Subcutaneous abdominal adipose tissue (tissue), 5 donors: ENCODE data around the gene REXO1.

Source experiments
- H3K27ac ChIP-seq: one replicate; pipeline ENCODE4 v1.7.0; 2013; ENCODE audit warnings: low read depth, mild to moderate bottlenecking, inconsistent platforms, low read length, moderate library complexity
- H3K27me3 ChIP-seq, 5 donors: one replicate each; pipeline ENCODE4 v1.7.0; 2013; ENCODE audit warnings: low read length in 5 of 5, inconsistent platforms in 1 of 5; ENCODE audit not compliant: control insufficient read depth in 5 of 5, insufficient read depth in 4 of 5
- H3K36me3 ChIP-seq, 5 donors: one replicate each; pipeline ENCODE4 v1.7.0; 2013; ENCODE audit warnings: low read length in 5 of 5; ENCODE audit not compliant: control insufficient read depth in 5 of 5, insufficient read depth in 5 of 5
- H3K4me1 ChIP-seq, 5 donors: one replicate each; pipeline ENCODE4 v1.7.0; 2013; ENCODE audit warnings: low read length in 5 of 5, mild to moderate bottlenecking in 3 of 5, moderate library complexity in 1 of 5; ENCODE audit not compliant: control insufficient read depth in 5 of 5, insufficient read depth in 5 of 5
- H3K4me3 ChIP-seq, 5 donors: one replicate each; pipeline ENCODE4 v1.7.0; 2013; ENCODE audit warnings: low read length in 5 of 5, low read depth in 1 of 5
- H3K9ac ChIP-seq, 5 donors: one replicate each; pipeline ENCODE4 v1.7.0; 2013; ENCODE audit warnings: low read length in 5 of 5, mild to moderate bottlenecking in 4 of 5, moderate library complexity in 3 of 5
- H3K9me3 ChIP-seq, 5 donors: one replicate each; pipeline ENCODE4 v1.7.0; 2013; ENCODE audit warnings: low read length in 5 of 5; ENCODE audit not compliant: control insufficient read depth in 5 of 5
- donor health status: healthy.
- donor health status: healthy.
- donor health status: healthy.
- donor health status: healthy.
- donor health status: healthy.

The REXO1 gene

DNA sequence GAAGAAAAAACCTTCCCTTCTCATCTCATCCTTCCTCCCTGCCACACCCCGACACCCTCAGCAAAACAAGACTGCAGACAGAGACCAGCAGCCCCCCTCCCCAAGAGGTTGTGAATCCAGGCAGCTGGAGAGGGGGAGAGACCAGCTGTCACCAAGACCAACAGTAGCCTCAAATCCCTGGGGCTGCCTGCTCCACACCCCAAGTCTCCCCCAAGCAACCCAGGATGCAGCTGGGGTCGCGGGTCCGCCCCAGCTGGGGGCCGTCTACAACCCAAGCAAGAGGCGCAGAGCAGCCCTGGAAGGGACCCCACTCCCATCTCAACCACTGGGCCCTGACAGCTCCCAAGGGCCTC lies 8.0 kb upstream of the REXO1 start:
- H3K9ac ChIP-seq, result peak overlapping the region; percentile 26 to 73 (median 60)
- no peaks in the 10 kb centered on the region for H3K36me3 ChIP-seq
- H3K27me3 ChIP-seq, result peaks cover 0 to 18% (median 10%) of the 10 kb centered on the region in 5 donors
- no peaks in the 10 kb centered on the region for H3K9me3 ChIP-seq
- peaks cover 0 to 79% (median 68%) of the 10 kb centered on the region in 5 donors for H3K4me1 ChIP-seq
- peak overlapping the region; percentile 65 for H3K27ac ChIP-seq
- H3K4me3 ChIP-seq, result peak overlapping the region in 4 of 5 donors; percentile 45 to 68 (median 60)

DNA sequence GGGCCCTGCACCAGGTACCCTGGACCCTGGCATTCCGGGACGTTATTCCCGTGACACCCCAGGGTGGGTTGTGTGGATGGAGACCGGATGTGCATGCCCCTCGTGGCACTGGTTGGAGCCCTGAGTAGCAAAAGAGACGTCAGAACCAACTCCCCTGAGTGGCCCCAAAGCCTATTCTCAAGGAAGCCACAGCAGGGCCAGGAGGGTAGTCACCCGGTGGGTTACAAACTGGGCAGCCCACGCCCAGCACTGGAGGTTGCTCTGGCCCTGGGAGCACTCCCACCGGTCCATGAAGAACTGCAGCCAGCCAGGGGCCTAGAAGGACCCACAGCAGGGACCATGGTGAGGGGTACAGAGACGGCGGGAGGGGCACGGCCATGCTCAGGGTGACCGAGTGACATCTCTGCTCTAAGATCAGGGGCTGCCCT lies 7.6 kb upstream of the REXO1 start:
- H3K9ac ChIP-seq, result peak overlapping the region in 4 of 5 donors; percentile 26 to 73 (median 66)
- peak overlapping the region; percentile 65 for H3K27ac ChIP-seq

DNA sequence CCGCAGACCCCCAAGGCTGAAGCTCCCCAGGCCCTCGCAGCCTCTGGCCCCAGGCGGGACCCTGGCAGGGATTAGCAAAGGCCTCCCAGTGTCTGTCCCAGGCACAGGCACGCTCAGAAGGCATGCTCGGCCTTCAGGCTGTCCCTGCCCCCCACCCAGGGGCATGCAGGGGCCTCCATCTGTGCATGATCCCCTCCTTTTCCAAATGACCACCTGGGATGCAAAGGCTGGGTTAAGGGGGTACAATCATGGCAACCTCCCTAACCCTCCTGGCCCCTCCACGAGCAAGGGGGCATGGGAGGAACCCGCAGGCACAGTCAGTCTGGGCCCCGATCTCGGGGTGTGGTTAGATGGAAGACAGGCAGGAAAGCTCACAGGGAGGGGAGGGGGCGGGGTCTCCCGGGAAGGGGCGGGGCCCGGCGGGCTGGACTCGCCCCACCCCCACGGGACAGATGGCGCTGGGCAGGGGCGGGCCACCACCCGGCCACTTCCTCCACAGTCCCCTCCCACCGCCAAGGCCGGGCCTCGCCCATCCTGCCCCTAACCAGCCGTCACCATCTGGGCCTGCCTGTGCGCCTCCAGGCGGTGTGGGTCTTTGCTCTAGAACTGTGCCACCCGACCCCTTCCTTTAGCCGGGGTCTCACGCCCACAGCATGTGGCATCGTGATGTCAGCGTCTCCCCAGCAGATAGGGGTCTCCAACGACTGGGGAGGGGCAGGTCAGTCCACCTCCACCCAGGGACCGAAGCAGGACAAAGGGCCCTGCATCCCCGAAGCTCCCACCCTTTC lies 7.0 kb upstream of the REXO1 start:
- H3K27ac ChIP-seq, result peak overlapping the region; percentile 65

More for the DNA sequence above, 7.6 kb upstream of the REXO1 start:
- Histone ChIP-seq H3K36me3 (no peaks in the 10 kb centered on the region), H3K9me3 (no peaks in the 10 kb centered on the region), H3K4me1 (peaks cover 0 to 75% (median 63%) of the 10 kb centered on the region in 5 donors), H3K4me3 (peak overlapping the region; percentile 45 to 68 (median 62)), H3K27me3 (peaks cover 0 to 18% (median 10%) of the 10 kb centered on the region in 5 donors)

DNA sequence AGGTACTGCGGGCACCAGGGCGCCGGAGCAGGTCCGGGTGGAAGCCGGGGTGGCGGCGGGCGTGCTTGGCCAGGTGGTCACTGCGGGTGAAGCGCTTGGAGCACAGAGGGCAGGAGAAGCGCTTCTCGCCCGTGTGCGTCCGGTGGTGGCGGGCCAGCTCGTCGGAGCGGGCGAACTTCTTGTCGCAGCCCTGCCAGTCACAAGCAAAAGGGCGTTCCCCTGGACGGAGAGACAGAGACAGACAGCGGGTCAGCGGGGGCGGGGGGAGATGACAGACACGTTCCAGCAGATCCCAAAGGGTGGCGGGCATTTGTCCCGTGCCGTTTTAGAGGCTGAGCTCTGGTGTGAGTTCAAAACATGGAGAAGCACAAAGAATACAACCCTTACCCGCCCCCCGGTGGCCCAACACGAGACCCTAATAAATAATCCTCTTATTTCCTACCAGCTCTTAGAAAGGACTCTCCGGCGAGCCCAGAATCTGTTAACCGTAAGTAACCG lies 6.3 kb upstream of the REXO1 start:
- H3K4me3 ChIP-seq, result peak overlapping the region in 1 of 5 donors; percentile 37
- peaks cover 0 to 16% (median 10%) of the 10 kb centered on the region in 5 donors for H3K27me3 ChIP-seq
- H3K4me1 ChIP-seq, result peaks cover 0 to 62% (median 52%) of the 10 kb centered on the region in 5 donors

More for the DNA sequence above, 7.0 kb upstream of the REXO1 start:
- Histone ChIP-seq H3K4me3 (peak overlapping the region; percentile 45 to 68 (median 62)), H3K9ac (peak overlapping the region in 4 of 5 donors; percentile 26 to 73 (median 66)), H3K27me3 (peaks cover 0 to 16% (median 10%) of the 10 kb centered on the region in 5 donors), H3K4me1 (peaks cover 0 to 69% (median 57%) of the 10 kb centered on the region in 5 donors), H3K36me3 (no peaks in the 10 kb centered on the region), H3K9me3 (no peaks in the 10 kb centered on the region)

DNA sequence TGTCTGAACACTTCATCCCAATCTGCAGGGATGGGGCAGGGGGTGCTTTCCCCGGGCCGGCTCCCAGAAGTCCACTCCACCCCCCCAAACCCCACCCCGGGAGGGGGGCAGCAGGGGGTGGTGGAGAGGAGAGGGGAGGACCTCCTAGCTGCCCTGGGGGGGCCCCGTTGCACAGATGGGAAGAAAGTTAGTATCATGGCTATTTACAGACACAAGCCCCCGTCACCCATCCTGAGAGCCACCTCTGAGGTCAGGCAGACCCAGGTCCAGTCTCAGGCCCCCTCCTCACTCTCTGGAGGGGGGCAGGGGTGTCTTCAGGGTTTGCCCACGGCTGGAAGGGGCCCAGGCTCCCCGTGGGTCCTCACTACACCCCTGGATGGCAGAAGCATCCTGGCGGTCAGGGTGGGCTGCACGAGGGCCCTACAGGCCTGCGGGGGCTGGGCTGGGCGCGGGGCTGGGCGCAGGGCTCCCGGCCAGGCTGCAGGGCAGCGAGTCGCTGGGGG lies 5.8 kb upstream of the REXO1 start:
- H3K27me3 ChIP-seq, result peaks cover 0 to 13% (median 10%) of the 10 kb centered on the region in 5 donors
- H3K4me1 ChIP-seq, result peaks cover 0 to 57% (median 48%) of the 10 kb centered on the region in 5 donors
- H3K36me3 ChIP-seq, result no peaks in the 10 kb centered on the region
- H3K4me3 ChIP-seq, result no peak overlapping the region
- H3K27ac ChIP-seq, result no peak overlapping the region
- H3K9me3 ChIP-seq, result no peaks in the 10 kb centered on the region
- H3K9ac ChIP-seq, result no peak overlapping the region

More for the DNA sequence above, 6.3 kb upstream of the REXO1 start:
- Histone ChIP-seq H3K27ac (peak overlapping the region; percentile 57), H3K9ac (peak overlapping the region in 1 of 5 donors; percentile 25), H3K9me3 (no peaks in the 10 kb centered on the region), H3K36me3 (no peaks in the 10 kb centered on the region)

DNA sequence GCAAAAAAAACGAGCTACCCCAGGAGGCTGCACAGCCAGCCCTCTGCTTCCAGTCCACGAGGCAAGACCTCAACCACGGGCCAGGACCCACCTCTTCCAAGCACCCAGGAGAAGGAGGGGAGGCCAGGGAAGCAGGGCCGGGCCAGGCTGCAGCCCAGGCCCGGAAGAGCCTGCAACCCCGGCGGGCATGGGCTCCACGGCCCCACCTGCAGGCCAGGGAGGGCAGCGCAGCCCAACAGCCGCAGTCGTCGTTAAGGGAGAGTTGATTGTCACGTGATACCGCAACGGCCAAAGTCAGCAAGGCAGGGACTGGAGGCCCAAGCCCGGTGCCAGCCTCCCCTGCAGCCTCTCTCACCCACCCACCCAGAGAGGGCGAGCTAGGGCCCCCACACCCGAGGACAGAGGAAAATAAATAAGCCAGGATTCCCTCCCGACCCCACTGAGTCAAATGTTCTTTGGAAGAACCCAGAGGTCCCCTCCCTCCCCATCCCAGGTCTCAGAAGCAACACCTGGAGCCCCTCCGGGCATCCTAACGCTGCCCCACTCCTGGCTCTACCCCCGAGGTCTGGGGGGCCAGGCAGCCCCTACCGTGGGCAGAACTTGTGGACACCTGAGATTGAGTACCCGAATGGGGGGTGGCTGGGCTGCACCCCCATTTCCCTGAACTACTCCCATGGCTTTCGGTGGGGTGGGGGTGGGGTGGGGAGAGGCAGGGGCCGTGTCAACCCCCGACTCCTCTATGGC lies 5.2 kb upstream of the REXO1 start:
- peaks cover 0 to 12% (median 10%) of the 10 kb centered on the region in 5 donors for H3K27me3 ChIP-seq
- no peaks in the 10 kb centered on the region for H3K9me3 ChIP-seq
- peaks cover 0 to 56% (median 44%) of the 10 kb centered on the region in 5 donors for H3K4me1 ChIP-seq
- H3K36me3 ChIP-seq, result no peaks in the 10 kb centered on the region
- no peak overlapping the region for H3K4me3 ChIP-seq
- no peak overlapping the region for H3K9ac ChIP-seq
- H3K27ac ChIP-seq, result no peak overlapping the region

DNA sequence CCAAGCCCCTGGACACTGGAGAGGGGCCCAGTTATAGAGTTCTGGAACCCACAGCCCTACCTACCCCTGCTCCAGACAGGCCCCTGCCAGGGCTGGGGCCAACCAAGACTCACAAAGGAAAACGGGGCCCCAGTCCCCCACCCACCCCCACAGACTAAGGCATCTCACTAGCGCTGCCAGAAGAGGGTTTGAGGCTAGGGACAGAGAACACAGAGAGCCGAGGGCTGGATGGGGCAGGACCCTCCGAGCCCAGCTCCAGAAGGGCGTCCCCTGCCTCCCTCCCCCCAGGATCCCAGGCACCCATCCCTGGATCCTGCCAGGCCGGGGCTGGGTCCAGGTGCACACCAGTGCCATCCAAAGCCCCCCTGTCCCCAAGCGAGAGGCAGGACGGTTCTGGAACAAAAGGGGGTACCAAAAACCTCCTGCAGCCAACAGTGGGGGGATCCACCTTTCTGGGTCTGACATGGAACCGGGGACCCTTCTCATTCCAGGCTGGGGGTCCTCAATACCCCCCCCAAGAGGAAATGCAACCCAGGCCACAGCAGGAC lies 4.4 kb upstream of the REXO1 start:
- Histone ChIP-seq H3K27me3 (peaks cover 0 to 12% (median 10%) of the 10 kb centered on the region in 5 donors), H3K36me3 (no peaks in the 10 kb centered on the region), H3K9ac (no peak overlapping the region), H3K27ac (no peak overlapping the region), H3K4me3 (no peak overlapping the region), H3K9me3 (no peaks in the 10 kb centered on the region), H3K4me1 (peaks cover 0 to 50% (median 37%) of the 10 kb centered on the region in 5 donors)

DNA sequence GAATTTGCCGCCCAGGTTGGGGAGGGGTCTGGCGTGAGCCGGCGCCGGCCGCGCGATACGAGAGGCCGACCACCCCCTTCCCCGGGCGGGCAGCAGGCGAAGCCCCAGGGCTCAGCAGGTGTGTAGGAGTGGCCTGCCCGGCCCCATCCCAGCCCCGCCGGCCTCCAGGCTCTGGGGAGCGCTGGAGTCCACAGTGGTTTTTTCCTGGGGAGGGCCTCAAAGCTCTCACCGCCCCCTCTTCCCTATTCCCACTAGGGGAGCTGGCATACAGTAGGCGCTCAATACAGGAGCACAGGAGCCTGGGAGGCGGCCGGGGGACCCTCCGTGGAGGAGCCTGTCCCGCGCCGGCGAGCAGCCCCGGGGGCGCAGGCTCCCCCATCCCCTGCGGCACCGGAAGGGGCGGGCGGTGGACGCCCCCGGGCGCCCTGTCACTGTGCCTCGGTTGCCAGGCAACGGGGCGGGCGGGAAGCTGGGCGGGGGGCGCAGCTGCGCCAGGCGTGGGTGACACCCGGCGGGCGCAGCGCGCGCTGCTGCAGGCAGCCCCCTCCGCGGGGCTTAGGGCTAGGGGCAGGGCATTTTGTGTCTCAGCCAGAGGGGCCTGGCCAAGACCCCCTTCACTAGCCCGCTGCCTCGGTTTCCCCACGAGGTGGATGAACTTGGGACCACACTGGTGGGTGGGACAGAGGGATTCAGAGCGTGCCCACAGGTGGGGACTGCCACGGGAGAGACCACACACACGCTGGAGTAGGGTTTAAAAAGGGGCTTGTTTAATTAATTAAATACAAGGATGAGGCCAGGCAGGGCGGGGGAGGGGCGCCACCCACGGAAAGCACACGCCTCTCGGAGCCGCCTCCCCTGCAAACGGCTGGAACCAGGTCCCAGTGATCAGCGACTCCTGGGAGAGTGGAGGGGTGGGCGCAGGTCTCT lies 3.6 kb upstream of the REXO1 start:
- Histone ChIP-seq H3K4me1 (peaks cover 6 to 52% (median 38%) of the 10 kb centered on the region in 5 donors), H3K36me3 (no peaks in the 10 kb centered on the region)

More for the DNA sequence above, 3.6 kb upstream of the REXO1 start:
- Histone ChIP-seq H3K27me3 (peaks cover 0 to 12% (median 9%) of the 10 kb centered on the region in 5 donors), H3K27ac (no peak overlapping the region), H3K9ac (no peak overlapping the region), H3K4me3 (no peak overlapping the region), H3K9me3 (no peaks in the 10 kb centered on the region)
